ENCODE results near the gene GPRASP1.
"Not testable (repeated sequence)": the region's sequence is repeated elsewhere in the genome, so short reads cannot be mapped to it uniquely, and the experiment has no call there.

The GPRASP1 gene

GRCh38 chrX:102667034-102667433 lies 15.8 kb downstream of the GPRASP1 start:
- not testable (repeated sequence) for H3K4me1 Mint-ChIP-seq (ENCODE audit: low read depth); H3K27me3 Mint-ChIP-seq (ENCODE audit: low read depth); H3K27ac Mint-ChIP-seq; H3K4me3 Mint-ChIP-seq; H3K36me3 Mint-ChIP-seq (ENCODE audit: low read depth)
- peaks cover 19% of the 10 kb centered on the region for H3K9me3 Mint-ChIP-seq

- no peaks in the 10 kb centered on the region for H3K4me1 Mint-ChIP-seq (ENCODE audit: low read depth)
- no peak overlapping the region for H3K27ac Mint-ChIP-seq
- H3K9me3 Mint-ChIP-seq, result peaks cover 19% of the 10 kb centered on the region
- H3K36me3 Mint-ChIP-seq (ENCODE audit: low read depth), result peaks cover 2% of the 10 kb centered on the region
- no peak overlapping the region for H3K4me3 Mint-ChIP-seq
- H3K27me3 Mint-ChIP-seq (ENCODE audit: low read depth), result no peaks in the 10 kb centered on the region
These were observed 18.2 kb downstream of the GPRASP1 start for GRCh38 chrX:102669526-102669925.

- no peak overlapping the region for H3K4me3 Mint-ChIP-seq
- peaks cover 4% of the 10 kb centered on the region for H3K9me3 Mint-ChIP-seq
- no peaks in the 10 kb centered on the region for H3K4me1 Mint-ChIP-seq (ENCODE audit: low read depth)
- H3K36me3 Mint-ChIP-seq (ENCODE audit: low read depth), result no peaks in the 10 kb centered on the region
- H3K27me3 Mint-ChIP-seq (ENCODE audit: low read depth), result no peaks in the 10 kb centered on the region
- no peak overlapping the region for H3K27ac Mint-ChIP-seq
These were observed 21.6 kb downstream of the GPRASP1 start for GRCh38 chrX:102672856-102673255.

- H3K36me3 Mint-ChIP-seq (ENCODE audit: low read depth); H3K4me3 Mint-ChIP-seq; H3K27ac Mint-ChIP-seq; H3K4me1 Mint-ChIP-seq (ENCODE audit: low read depth); H3K27me3 Mint-ChIP-seq (ENCODE audit: low read depth): not testable (repeated sequence)
- peaks cover 11% of the 10 kb centered on the region for H3K9me3 Mint-ChIP-seq
These were observed 26.2 kb downstream of the GPRASP1 start for GRCh38 chrX:102677479-102677878.

DNA sequence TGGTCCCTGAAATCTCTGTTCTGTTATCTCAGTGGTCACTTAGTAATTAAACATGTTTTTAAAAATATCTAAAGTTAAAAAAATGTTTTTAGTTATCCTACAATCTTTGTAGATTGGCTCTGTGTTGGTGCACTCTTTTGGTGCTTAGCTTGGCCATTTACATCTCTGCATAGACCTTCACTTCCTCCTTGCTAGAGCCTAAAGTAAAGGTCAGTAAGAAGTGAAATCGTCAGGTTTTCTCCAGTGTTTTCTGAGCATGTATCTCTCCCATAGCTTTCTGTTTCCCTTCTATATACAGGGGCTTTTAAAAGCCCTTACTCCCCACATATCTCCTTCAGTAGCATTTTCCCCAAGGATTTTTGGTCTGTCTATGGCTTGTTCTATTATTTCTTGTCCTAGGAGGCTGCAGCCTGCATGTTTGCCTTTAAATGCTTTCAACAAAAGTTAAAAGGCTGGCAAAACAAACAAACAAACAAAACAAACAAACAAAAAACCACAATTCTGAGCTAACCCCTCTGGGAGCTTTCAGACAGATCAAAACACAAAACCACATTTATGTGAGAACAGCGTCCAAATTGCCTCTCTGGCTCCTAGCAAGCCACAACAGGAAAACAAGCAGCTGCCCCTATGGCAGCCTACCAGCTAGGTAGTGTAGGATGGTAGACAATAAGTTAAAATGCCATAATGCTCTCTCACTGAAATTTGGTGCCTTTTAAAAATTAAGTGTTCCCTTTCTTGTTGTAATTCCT lies 33.7 kb downstream of the GPRASP1 start:
- no peaks in the 10 kb centered on the region for H3K4me1 Mint-ChIP-seq (ENCODE audit: low read depth)
- H3K4me3 Mint-ChIP-seq, result no peak overlapping the region
- H3K36me3 Mint-ChIP-seq (ENCODE audit: low read depth), result no peaks in the 10 kb centered on the region
- no peak overlapping the region for H3K27ac Mint-ChIP-seq
- no peaks in the 10 kb centered on the region for H3K27me3 Mint-ChIP-seq (ENCODE audit: low read depth)
- peaks cover 12% of the 10 kb centered on the region for H3K9me3 Mint-ChIP-seq

DNA sequence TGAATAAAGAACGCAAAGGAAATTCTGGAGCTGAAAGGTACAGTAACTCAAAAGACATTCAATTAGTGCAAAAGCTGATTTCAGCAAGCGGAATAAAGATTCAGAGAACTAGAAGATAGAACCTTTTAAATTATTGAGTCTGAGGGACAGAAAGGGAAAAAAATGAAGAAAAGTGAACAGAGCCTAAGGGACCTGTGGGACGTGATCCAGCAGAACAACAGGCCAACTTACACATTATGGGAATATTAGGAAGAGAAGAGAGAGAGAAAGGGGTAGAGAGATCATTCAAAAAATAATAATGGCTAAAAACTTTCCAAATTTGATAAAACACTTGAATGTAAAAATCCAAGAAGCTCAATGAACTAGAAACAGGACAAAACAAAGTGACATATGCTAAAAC lies 43.5 kb downstream of the GPRASP1 start:
- H3K4me1 Mint-ChIP-seq (ENCODE audit: low read depth), result no peaks in the 10 kb centered on the region
- H3K36me3 Mint-ChIP-seq (ENCODE audit: low read depth), result no peaks in the 10 kb centered on the region
- no peak overlapping the region for H3K4me3 Mint-ChIP-seq
- no peak overlapping the region for H3K27ac Mint-ChIP-seq
- H3K27me3 Mint-ChIP-seq (ENCODE audit: low read depth), result no peaks in the 10 kb centered on the region
- H3K9me3 Mint-ChIP-seq, result no peaks in the 10 kb centered on the region

- no peak overlapping the region for H3K27ac Mint-ChIP-seq
- H3K27me3 Mint-ChIP-seq (ENCODE audit: low read depth), result no peaks in the 10 kb centered on the region
- no peaks in the 10 kb centered on the region for H3K36me3 Mint-ChIP-seq (ENCODE audit: low read depth)
- no peak overlapping the region for H3K4me3 Mint-ChIP-seq
- H3K9me3 Mint-ChIP-seq, result no peaks in the 10 kb centered on the region
- no peaks in the 10 kb centered on the region for H3K4me1 Mint-ChIP-seq (ENCODE audit: low read depth)
These were observed 45.0 kb downstream of the GPRASP1 start for GRCh38 chrX:102696306-102696705.

DNA sequence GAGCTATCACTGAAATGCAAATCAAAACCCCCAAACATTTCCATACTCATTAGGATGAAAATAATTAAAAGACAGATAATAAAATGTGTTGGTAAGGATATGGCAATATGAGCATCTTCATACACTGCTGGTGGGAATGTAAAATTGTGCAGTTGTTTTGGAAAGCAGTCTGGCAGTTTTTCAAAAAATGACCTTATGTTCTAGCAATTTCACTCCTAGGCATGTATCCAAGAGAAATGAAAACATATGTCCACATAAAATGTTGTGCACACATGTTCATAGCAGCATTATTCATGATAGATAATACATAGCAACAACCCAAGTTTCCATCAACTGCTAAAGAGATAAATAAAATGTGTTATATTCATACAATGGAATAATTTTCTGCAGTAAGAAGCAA lies 46.2 kb downstream of the GPRASP1 start:
- no peak overlapping the region for H3K27ac Mint-ChIP-seq
- H3K36me3 Mint-ChIP-seq (ENCODE audit: low read depth), result no peaks in the 10 kb centered on the region
- no peaks in the 10 kb centered on the region for H3K9me3 Mint-ChIP-seq
- no peaks in the 10 kb centered on the region for H3K4me1 Mint-ChIP-seq (ENCODE audit: low read depth)
- no peaks in the 10 kb centered on the region for H3K27me3 Mint-ChIP-seq (ENCODE audit: low read depth)
- no peak overlapping the region for H3K4me3 Mint-ChIP-seq
